Loucy (cell line): ENCODE measurements around the gene MAP3K5.

ENCODE experiments used
- H2AFZ ChIP-seq: fragments of 200-600 bp; sonication (generic); 2 replicates; pipeline ENCODE4 v1.6.0; 2016; ENCODE audit warnings: antibody characterized with exemption, mild to moderate bottlenecking, low read length, moderate library complexity
- H3F3A ChIP-seq: fragments of 200-600 bp; 2 replicates; pipeline ENCODE4 v1.6.0; 2016; ENCODE audit warnings: antibody characterized with exemption, low read depth, mild to moderate bottlenecking
- H3K27me3 ChIP-seq: fragments of 200-600 bp; sonication (generic); 2 replicates; pipeline ENCODE4 v1.6.1; 2014; ENCODE audit warnings: low read length, mild to moderate bottlenecking; ENCODE audit not compliant: insufficient read depth, poor library complexity, severe bottlenecking
- H3K36me3 ChIP-seq: fragments of 200-600 bp; sonication (generic); 2 replicates; pipeline ENCODE4 v1.6.1; 2016; ENCODE audit warnings: low read length; ENCODE audit not compliant: insufficient read depth
- H3K4me1 ChIP-seq: fragments of 200-600 bp; sonication (generic); 2 replicates; pipeline ENCODE4 v1.5.1; 2014; ENCODE audit warnings: low read length, mild to moderate bottlenecking; ENCODE audit not compliant: insufficient read depth, poor library complexity, severe bottlenecking
- H3K4me2 ChIP-seq: fragments of 200-600 bp; sonication (generic); 2 replicates; pipeline ENCODE4 v1.6.0; 2014; ENCODE audit warnings: antibody characterized with exemption, low read length, low read depth, mild to moderate bottlenecking; ENCODE audit not compliant: poor library complexity, severe bottlenecking
- H3K4me3 ChIP-seq: fragments of 200-600 bp; sonication (generic); 2 replicates; pipeline ENCODE4 v1.5.1; 2014; ENCODE audit warnings: low read length, mild to moderate bottlenecking, mixed read lengths; ENCODE audit not compliant: poor library complexity, severe bottlenecking
- H3K79me2 ChIP-seq: fragments of 200-600 bp; sonication (generic); 2 replicates; pipeline ENCODE4 v1.6.1; 2014; ENCODE audit warnings: low read length; ENCODE audit not compliant: insufficient read depth
- H3K9ac ChIP-seq: fragments of 200-600 bp; sonication (generic); 2 replicates; pipeline ENCODE4 v1.6.0; 2014; ENCODE audit warnings: mild to moderate bottlenecking, low read depth, low read length, moderate library complexity; ENCODE audit not compliant: poor library complexity, severe bottlenecking
- H3K9me2 ChIP-seq: fragments of 200-600 bp; sonication (generic); replicated peaks from 2 replicates; pipeline ENCODE4 v1.6.1; 2016; ENCODE audit warnings: low read depth, low read length, mixed read lengths
- H3K9me3 ChIP-seq: fragments of 200-600 bp; sonication (generic); 2 replicates; pipeline ENCODE4 v1.6.1; 2014; ENCODE audit warnings: mild to moderate bottlenecking, antibody characterized with exemption, low read length, low read depth; ENCODE audit not compliant: insufficient read depth
- H4K20me1 ChIP-seq: fragments of 200-600 bp; sonication (generic); 2 replicates; pipeline ENCODE4 v1.6.0; 2014; ENCODE audit warnings: antibody characterized with exemption, low read length, mild to moderate bottlenecking; ENCODE audit not compliant: insufficient read depth, poor library complexity, severe bottlenecking
- CTCF ChIP-seq: fragments of 200-600 bp; sonication (generic); conservative IDR thresholded peaks from 2 replicates; pipeline ENCODE4 v1.5.1; 2014; ENCODE audit warnings: mild to moderate bottlenecking, antibody characterized with exemption, low read length
- EZH2phosphoT487 ChIP-seq: fragments of 200-600 bp; IDR thresholded peaks from 2 replicates; pipeline ENCODE4 v1.6.1; 2018; ENCODE audit warnings: antibody characterized with exemption, mild to moderate bottlenecking, moderate library complexity, borderline replicate concordance

Gene MAP3K5

GRCh38 chr6:136788069-136788902 lies 4.0 kb downstream of the MAP3K5 start:
- no peaks in the 10 kb centered on the region for H3F3A ChIP-seq
- no peaks in the 10 kb centered on the region for H3K9me2 ChIP-seq
- no peaks in the 10 kb centered on the region for H3K36me3 ChIP-seq
- H3K9me3 ChIP-seq: no peaks in the 10 kb centered on the region
- no peaks in the 10 kb centered on the region for H3K27me3 ChIP-seq
- H3K4me1 ChIP-seq: peaks cover 25% of the 10 kb centered on the region
- no peak overlapping the region for H2AFZ ChIP-seq
- TF ChIP-seq CTCF (no peak), EZH2phosphoT487 (no peak)
- no peak overlapping the region for H3K4me2 ChIP-seq
- H3K9ac ChIP-seq: no peak overlapping the region
- H4K20me1 ChIP-seq: no peaks in the 10 kb centered on the region
- H3K79me2 ChIP-seq: no peaks in the 10 kb centered on the region
- no peak overlapping the region for H3K4me3 ChIP-seq

GRCh38 chr6:136787726-136788068 lies 4.6 kb downstream of the MAP3K5 start:
- no peaks in the 10 kb centered on the region for H4K20me1 ChIP-seq
- H3K36me3 ChIP-seq: no peaks in the 10 kb centered on the region
- H3K4me1 ChIP-seq: peaks cover 31% of the 10 kb centered on the region
- no peak overlapping the region for H3K4me2 ChIP-seq
- no peak overlapping the region for H2AFZ ChIP-seq
- no peaks in the 10 kb centered on the region for H3K27me3 ChIP-seq
- no peaks in the 10 kb centered on the region for H3K79me2 ChIP-seq
- no peaks in the 10 kb centered on the region for H3F3A ChIP-seq
- TF ChIP-seq EZH2phosphoT487 (no peak), CTCF (no peak)
- H3K9ac ChIP-seq: no peak overlapping the region
- H3K9me2 ChIP-seq: no peaks in the 10 kb centered on the region
- no peak overlapping the region for H3K4me3 ChIP-seq
- no peaks in the 10 kb centered on the region for H3K9me3 ChIP-seq

- Histone ChIP-seq H3K9me3 (no peaks in the 10 kb centered on the region), H3K36me3 (no peaks in the 10 kb centered on the region), H3K4me3 (no peak overlapping the region), H3K4me2 (no peak overlapping the region), H3K4me1 (peaks cover 40% of the 10 kb centered on the region), H3K9me2 (no peaks in the 10 kb centered on the region), H3K27me3 (no peaks in the 10 kb centered on the region), H2AFZ (no peak overlapping the region), H3F3A (no peaks in the 10 kb centered on the region), H4K20me1 (no peaks in the 10 kb centered on the region), H3K9ac (no peak overlapping the region), H3K79me2 (no peaks in the 10 kb centered on the region)
- no peak for TF ChIP-seq EZH2phosphoT487
- TF ChIP-seq CTCF: no peak
Measured at GRCh38 chr6:136786658-136787057, 5.6 kb downstream of the MAP3K5 start.
